ENCODE data around the gene SHISA3. TPM values are rescaled to one million over a fixed set of nuclear protein-coding genes. Genes with fewer than 3 reads are reported as not detected.

Gene SHISA3
- total RNA-seq, 1 donor from 2014 or later: 0.28 TPM

GRCh38 chr4:42442601-42443000 lies 45.3 kb downstream of the SHISA3 start:
- ATAC-seq (no peak), DNase-seq (ENCODE audit: low spot score) (no peak)

- no peak for ATAC-seq
- DNase-seq (ENCODE audit: low spot score): no peak
Observed at GRCh38 chr4:42445038-42445437, 47.8 kb downstream of the SHISA3 start.

DNA sequence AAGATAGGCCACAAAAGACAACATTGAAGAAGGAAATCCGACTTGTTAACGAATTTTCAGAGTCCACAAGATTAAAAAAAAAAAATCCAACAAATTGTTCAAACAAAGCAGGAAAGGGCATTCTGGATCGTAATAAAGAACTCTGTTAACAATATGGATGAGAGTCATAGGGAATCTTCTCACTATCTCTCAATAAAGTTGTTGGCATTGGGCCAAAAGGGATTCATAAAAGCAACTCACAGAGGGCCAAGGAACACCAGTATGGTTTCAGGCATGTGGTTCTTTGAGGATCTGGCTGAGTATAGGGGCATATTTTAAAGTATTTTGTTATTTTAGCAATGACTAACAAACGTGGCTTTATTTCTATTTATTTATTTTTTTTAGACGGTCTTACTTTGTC lies 49.5 kb downstream of the SHISA3 start:
- ATAC-seq: no peak

More for the DNA sequence above, 49.5 kb downstream of the SHISA3 start:
- DNase-seq (ENCODE audit: low spot score): no peak

Other genes starting within 250 kb of the SHISA3 start
- gene BEND4, start 244.8 kb upstream of the SHISA3 start, total RNA-seq: 0.18 TPM

Data from left lobe of liver (tissue), 2 donors.